HG03520 (cell line): ENCODE data around the gene ALG2.
A peak's percentile ranks its signal among the peaks of the same experiment; 100 is the strongest.
"Not testable (repeated sequence)": the region's sequence is repeated elsewhere in the genome, so short reads cannot be mapped to it uniquely, and the experiment has no call there.

Source experiments
- ATAC-seq: cut with Tn5 transposase; IDR thresholded peaks from one replicate; pipeline ENCODE4 v1.9.1; 2021; ENCODE audit warnings: mild to moderate bottlenecking, moderate library complexity; ENCODE audit not compliant: unreplicated experiment

ALG2 gene

DNA sequence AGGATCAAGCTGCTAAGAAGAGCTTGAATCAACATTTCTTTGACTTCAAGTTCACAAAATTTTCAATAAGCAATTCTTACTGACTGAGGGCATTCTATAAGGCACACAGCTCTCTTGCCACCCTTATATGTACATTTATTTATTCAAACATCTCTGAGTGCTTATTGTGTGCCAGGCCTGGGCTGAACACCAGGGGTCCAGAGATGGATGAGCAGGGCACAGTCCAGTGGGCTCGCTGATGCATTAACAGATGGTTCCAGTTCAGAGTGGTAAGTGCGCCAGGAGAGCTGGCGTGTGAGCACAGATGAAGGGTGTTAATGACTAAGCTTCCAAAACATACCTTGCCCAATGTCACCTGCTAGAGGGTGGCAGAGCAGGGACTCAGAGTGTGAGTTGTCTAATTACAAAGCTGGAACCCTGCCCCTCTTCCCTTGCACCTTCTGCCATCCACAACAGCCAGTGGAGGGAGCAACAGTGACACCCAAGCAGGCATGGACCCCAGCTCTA is 24.6 kb downstream of the ALG2 start:
- no peak for ATAC-seq

DNA sequence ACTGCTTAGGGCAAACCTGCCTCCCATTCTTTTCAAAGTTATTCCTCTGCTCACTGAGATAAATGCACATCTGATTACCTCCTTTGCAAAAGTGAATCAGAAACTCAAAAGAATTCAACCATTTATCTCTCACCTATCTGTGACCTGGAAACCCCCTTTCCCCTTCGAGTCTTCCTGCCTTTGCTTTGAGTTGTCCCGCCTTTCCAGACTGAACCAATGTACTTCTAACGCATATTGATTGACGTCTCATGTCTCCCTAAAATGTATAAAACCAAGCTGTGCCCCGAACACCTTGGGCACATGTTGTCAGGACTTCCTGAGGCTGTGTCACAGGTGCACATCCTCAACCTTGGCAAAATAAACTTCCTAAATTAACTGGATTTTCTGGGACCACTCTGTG is 25.3 kb downstream of the ALG2 start:
- ATAC-seq: not testable (repeated sequence)

DNA sequence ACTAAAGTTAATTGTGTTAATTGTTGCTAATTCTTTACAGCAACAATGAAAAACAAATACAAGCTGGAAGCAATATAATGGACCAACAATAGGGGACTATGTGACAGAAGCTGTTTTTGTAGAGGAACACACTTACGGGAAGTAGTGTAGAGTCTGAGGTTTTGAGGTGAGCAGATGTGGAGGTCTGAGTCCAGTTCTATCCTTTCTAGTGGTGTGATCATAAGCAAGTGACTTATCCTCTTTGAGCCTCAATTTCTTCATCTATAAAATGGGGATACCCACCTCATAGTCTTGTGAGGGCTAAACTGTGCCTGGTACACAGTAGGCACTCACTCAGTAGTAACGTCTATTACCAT is 28.3 kb downstream of the ALG2 start:
- no peak for ATAC-seq

DNA sequence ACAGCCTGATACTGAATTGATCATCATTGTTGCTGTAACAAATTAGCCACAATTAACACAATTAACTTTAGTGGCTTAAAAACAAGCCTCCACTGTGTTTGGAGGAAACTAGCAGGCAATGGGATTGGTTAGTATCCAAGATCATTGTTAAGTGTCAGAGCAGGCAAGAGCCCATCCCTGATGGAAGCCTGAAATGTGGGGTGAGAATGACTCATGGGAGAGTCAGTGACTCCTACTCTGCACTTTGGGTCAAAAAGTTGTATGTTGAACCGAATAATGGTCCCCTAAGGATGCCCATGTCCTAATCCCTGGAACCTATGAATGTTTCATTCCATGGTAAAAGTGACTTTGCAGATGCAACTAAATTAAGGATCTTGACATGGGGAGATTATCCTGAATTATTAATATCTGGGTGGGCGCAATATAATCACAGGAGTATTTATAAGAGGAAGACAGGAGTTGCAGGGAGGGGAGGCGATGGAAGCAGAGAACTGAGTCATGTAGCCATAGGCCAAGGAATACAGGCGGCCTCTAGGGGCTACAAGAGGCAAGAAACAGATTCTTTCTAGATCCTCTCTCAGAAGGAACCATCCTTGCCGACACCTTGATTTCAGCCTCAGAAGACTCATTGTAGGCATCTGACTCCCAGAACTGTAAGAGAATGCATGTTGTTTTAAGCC is 28.8 kb downstream of the ALG2 start:
- no peak for ATAC-seq

DNA sequence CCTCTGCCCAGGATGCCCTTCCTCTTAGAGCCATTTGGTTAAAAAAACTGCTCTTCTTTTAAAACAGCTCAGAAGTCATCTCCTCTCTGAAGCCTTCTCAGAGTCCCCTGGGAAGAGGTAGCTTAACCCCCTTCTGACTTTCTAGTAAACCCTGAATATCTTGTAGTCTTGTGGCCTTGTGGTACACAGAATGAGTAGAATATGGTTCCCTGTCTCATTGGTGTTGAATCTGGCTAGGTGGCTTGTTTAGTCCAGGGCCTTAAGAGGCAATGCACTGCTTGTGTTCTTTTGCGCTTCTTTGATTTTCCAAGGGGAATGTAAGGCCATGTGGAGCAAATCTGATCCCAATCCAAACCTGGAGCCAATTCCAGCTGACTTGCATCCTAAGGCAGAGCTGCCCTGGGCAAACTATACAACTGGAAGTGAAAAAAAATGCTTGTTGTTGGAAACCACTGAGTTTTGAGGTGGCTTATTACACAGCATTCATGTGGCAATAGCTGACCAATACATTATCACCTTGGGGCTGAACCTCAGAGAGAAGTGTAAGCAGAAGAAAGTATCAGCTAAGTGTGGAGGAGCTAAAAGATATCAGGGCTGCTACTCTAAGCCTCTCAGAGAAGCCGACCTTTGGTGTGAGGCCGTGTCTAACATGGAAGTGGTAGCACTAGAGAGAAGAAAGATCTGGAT is 31.0 kb downstream of the ALG2 start:
- ATAC-seq: no peak

DNA sequence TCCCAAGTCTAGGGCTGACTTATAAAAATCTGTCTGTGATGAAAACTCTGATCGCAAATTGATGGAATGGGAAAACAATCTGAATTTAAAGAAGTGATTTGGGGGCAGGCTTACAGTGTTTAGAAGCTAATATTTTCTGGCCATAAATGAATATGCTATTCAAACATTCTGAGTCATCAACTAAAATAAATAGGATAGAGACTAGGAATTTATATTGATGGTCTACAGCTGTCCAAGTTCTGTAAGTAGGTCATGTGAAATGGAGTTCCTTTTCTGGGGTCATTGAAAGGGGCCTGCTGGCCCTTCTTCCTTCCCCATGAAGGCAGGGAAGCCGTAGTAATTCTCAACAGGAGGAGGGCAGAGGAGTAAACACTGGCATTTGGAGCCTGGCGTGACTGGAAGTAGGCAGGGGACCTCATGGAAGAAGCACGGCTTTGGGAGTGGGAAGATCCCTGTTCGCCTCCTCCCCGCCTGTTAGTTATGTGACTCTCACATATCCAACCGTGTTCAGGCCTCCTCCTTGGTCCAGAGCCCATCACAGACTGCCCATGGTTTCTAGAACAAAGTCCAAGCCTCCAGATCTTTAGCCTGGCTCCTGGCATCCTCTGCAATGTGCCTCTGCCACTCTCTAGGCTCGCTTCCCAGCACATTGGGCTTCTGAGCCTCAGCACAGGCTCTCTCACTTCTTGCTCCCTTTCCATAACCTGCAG is 31.7 kb downstream of the ALG2 start:
- no peak for ATAC-seq

DNA sequence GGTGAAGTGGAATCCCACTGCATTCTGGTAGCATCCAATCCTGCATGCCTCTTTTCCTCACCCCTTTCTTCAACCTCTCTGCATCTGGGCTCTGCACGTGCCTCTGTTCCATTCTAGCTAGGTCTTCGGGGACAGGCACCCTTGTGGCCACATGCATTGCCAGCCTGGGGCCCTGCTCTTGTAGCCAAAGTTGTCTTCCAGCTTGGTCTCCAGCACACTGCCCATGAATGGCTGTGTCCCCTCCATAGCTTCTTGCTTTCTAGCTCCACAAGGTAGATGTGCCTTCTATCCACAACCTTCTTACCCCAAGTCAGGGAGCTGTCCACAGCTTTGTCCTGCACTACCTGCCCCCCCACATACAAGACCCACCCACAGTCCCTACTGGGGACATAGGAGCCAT is 32.6 kb downstream of the ALG2 start:
- no peak for ATAC-seq

DNA sequence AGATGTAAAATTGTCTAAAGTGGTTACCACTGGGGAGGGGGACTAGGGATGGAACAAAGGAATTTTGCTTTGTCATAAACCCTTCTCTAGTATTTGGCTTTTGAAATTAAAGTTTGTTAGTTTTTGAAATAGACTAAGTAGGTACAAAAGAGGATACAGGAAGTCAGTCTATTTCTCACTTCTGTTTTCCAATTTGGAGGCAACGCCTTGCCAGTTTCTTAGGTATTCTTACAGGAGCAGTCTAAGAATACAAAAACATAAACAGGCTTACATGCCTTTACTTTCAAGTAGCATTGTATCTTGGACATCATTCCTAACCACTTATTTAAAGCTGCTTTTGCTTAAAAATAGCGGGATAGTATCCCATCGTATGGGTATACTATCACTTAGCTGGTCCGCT is 34.4 kb downstream of the ALG2 start:
- no peak for ATAC-seq

DNA sequence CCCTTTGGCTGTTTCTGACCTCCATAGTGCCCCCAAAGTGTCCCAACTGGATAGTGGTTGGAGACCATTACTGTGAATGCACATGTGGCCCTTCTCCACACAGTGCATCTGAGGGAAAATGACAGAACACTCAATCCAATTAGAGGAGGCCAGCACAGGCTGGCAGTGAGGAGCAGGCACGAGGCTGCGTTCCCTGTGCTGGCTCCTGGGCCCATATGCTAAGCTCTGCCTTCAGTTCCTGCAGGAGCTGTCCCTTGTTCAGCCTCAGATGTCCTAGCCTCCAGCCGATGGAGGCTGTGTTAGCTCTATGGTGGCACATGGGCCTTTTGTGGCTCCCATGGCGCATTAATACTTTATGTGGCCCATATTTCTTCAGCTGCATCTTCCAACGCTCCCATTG is 35.8 kb downstream of the ALG2 start:
- ATAC-seq: no peak

DNA sequence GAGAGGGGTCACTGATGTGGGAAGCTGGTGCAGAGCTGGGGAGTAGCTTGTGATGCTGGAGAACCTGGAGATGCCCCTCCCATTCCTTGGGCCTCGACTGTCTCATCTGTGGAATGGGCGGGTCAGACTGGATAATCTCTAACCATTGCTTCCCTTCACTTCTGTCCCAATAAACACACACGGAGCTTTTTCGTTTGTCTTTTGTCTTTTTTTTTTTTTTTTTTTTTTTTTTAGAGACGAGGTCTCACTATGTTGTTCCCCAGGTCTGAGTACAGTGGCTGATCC is 36.5 kb downstream of the ALG2 start:
- ATAC-seq: no peak

DNA sequence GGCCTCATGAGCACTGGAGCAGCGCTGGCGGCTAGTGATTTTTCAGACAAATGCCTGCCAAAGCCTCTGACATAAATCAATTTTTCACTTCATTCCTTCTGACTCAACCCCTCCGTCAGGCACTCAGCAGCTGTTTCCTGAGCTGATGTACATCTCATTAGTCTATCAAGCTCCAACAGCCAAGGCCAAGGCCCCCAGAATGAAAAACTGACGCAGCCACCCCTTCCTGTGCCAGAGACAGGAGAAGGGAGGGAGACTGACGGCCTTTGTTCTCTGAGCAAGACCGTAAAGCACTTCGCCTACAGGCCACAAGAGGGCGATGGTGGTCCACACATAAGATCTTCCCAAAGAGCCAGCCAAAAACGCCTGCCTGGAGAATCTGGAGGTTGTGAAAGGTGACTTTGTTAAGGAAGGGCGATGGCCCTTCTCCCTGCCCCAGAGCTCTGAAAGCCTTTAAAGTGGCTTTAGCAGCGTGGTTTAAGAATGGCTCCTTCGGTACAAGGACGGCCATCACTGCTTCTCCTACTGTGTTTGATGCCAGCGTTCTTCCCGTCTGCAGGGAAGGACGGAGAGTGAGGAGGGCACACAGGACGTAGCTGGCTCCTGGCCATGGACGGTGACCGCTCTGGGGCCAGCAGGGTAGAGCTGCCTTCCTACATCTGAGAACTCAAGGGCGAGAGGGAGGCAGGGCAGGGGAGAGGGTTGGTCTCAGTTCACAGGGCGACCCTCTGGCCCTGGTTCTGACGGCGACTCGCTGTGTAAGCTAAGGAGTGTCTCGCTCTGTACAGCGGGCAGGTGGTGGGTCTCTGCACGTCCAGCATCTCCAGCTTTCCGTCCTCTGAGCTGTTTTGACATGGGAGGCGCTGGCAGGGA is 37.0 kb downstream of the ALG2 start:
- peak; percentile 52 for ATAC-seq

DNA sequence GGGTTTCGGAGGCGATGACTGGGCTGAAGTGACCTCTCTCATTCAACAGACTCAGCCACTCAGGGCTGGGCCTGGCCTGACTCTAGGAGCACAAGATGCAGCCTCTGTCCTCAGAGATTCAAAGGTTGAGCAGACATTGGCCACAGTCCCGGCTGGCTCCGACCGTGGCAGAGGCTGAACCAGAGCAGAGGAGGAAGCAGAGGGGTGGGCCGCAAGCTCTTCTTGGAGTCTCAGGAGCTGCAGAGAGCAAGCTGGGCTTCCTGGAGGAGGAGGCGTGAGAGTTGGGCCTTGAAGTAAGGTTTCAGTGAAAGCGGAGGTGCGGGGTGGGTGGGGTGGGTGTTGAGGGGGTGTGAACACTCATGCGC is 37.6 kb downstream of the ALG2 start:
- ATAC-seq: no peak

DNA sequence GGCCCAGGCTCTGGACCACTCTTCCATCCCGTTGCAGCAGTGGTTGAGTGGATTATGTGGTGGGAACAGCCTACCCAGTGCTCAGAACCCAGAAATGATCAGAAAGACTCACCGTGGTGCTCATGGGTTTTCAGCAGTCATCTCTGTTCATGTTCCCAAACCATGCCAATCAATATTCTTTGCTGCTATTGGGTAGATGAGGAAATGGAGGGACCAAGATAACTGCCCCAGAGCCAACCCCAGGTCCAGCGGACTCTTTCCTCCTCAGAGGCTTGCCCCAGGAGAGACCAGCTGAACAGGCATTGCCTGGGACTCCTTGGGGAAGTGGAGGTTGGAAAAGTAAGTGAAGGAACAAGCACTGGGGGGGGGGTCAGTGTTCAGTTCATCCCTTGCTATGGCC is 38.1 kb downstream of the ALG2 start:
- no peak for ATAC-seq

DNA sequence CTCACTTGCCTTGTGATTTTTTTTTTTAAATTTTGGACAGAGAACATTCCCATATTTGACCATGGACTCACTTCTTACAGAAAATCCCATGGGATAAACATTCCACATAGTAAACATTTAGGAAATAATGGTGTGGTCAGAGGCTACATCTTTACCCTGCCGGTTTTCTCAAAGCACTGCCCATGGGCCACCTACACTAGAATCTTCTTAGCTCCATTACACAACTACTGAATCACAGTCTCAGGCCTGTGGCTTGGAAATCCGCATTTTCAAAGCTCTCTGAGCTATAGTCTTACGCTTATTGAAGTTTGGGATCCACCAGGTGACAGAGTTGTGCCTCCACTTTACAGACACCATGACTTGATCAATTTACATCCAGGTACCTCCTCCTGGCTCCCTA is 39.4 kb downstream of the ALG2 start:
- no peak for ATAC-seq

DNA sequence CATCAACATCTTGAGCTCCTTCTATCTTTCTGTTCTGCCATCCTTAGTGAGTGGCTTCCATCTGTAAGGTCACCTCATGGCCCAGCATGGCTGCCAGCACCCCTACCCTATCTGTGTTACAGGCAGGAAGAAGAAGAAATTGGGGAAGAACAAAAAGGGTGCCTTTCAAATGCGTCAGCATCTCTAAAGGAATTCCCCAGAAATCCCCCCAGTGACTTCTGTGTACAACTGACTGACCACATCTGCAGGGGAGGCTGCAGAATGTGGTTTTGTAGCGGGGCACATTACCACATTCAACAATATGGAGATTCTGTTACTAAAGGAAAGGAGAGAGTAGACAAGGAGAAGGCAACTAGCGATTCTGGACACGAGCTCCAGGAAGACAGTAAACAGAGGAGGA is 40.1 kb downstream of the ALG2 start:
- peak; percentile 39 for ATAC-seq

DNA sequence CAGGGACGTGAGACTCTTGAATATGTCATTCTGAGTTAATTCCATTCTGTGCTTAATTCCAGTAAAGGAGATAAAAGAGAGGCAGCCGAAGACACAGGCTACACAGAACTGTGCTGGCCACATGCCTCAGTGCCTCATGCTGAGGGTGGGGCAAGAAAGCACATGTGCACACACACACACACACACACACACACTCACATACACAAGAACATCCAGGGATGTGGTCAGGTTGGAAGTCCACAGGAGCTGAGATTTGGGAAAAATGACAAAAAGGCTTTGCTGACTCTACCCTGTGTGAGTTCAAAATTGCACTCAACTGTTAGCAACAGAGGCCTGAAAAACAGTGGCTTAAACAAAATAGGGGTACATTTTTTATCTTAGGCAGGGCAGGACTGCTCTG is 40.5 kb downstream of the ALG2 start:
- ATAC-seq: no peak

DNA sequence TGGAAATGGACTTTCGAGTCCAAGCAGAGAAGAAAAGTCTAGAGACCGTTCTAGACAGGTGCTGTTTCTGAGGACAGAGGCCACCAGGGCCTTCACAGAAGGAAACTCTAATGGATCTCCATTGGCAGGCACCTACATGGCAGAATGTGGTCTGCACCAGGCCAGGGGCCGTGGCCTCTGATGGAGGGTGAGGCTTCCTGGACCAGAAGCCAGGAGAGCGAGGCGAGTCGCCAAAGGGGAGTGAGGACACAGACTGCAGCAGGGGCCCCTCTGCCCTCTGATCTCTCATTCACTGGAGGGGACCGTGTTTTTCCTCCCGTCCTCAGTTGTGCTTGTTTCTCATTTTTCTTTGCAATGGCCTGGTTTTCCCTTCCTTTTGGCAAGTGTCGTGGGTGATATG is 41.1 kb downstream of the ALG2 start:
- ATAC-seq: no peak

DNA sequence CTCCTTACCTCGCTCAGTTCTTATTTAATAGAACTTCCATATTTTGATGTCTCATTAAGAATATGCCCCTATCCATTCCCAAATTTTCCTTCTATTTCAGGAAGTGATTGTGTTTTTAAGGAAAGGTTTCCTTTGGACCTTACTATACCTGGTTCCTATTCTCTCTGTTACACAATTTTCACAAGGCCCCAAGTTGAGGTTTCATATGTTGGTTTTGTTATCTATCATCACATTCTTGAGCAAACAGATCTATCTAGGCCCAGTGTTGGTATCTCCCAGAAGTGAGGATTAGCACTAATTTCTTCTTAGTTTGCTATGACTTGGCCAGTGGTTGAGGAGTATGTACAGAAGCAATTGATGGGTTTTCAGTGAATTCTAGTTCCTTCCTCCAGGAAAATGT is 41.5 kb downstream of the ALG2 start:
- ATAC-seq: no peak

DNA sequence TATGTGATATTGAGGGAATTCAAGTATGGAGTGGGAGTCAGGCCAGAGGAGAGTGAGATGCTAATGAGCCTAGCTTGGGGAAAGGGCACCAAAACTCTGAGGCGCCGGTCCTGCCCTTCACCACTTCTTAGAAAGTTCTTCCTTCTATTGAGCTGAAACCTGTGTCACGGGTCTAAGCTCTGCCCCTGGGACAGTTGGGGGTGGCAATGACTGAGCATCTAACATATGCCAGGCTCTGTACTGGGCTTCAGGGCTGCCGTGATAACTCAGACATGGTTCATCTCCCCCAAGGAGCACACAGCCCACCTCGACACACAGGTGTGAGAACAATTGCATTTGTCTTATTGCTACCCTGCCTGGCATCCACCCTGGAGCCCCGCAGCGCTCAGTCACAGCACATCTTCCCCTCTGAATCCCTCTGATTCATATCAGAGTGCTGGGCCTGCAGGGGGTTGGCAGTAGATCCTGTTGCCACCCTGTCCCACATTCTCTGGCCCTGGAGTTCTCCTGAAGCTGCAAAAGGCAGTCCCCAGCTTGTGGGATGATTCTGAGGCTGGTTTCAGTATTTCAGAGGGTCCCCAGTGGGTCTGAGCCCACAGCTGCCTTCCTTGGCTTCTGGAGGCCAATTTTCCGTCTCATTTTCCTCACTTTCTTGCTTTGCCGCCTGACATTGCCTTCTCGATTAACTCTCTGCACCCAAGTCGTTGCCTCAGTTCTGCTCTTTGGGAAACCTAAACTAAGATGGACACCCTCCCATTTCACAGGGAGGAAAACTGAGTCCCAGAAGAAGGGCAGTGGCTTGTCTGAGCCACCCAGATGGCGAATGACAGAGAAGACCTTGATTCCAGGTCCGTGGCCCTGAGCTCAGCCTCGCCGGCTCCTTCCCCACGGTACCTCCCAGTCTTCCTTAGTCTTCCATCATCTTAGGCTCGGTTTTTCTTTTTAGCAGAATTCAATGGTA is 42.5 kb downstream of the ALG2 start:
- no peak for ATAC-seq

DNA sequence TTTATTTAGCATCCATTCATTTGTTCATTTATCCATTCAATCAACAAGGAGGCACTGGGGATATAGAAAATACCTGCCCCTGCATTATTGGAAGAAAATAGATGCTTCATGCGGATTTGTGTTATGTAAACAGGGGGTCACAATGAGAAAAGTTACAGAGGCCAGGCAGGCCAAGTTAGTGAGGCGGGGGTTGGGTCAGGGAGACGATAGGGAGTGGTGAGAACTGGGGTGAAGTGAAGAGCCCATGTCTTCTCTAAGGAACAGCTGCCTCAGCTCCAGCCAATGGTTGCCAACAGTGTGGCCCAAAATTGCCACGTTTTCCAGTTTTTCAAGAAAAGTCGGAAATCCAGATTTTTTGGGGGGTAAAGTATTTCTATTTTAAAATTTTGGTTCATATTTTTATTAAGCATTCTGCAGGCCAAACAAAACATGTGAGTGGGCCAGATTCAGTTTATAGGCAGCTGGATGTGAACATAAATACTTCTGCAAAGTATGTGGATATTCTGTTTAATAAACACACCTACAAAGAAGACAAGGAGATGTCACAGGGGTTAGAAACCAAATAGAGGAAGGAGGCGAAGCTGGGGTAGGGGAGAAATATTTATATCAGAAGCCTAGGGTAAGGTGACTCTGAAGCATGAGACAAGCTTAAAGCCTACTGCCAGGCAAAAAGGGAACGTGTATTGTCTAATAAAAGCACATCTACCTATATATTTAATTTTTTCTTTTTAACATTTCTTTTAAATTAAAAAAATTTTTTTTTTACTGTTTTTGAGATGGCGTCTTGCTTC is 44.0 kb downstream of the ALG2 start:
- ATAC-seq: no peak
